Keratinocyte (primary cell): Measurements from ENCODE around the gene ASTN2. TPM values are rescaled to one million over a fixed set of nuclear protein-coding genes. Genes with fewer than 3 reads are reported as not detected.

Experiments
- DNase-seq: peaks from one replicate; pipeline ENCODE4 v3.0.0-alpha.2; 2011; ENCODE audit warnings: low read depth, missing footprints, low spot score
- FAIRE-seq: peaks from 2 replicates; lab custom pipeline; 2011; peaks lifted over from hg19 to GRCh38; lab: Jason Lieb, UNC
- H2AFZ ChIP-seq: 2 replicates; pipeline ENCODE4 v1.6.0; 2012; ENCODE audit warnings: low read length, control low read depth, inconsistent platforms; ENCODE audit not compliant: control insufficient read depth
- H3K27ac ChIP-seq: 2 replicates; pipeline ENCODE4 v1.5.1; 2011; ENCODE audit warnings: low read length; ENCODE audit not compliant: control insufficient read depth, insufficient read depth
- H3K27me3 ChIP-seq: 3 replicates; pipeline ENCODE4 v1.6.0; 2011; ENCODE audit warnings: low read length; ENCODE audit not compliant: control insufficient read depth, insufficient read depth; ENCODE audit errors: extremely low read depth
- H3K36me3 ChIP-seq, 2 experiments: 2 replicates in 1 of 2; 3 replicates in 1 of 2; pipeline ENCODE4 v1.5.1; 2011; ENCODE audit warnings: low read length in 2 of 2, mild to moderate bottlenecking in 1 of 2; ENCODE audit not compliant: control insufficient read depth in 2 of 2, insufficient read depth in 2 of 2; ENCODE audit errors: extremely low read depth in 1 of 2
- H3K4me1 ChIP-seq: 3 replicates; pipeline ENCODE4 v1.5.1; 2011; ENCODE audit warnings: low read length; ENCODE audit not compliant: control insufficient read depth, insufficient read depth; ENCODE audit errors: extremely low read depth
- H3K4me2 ChIP-seq: 3 replicates; pipeline ENCODE4 v1.6.0; 2011; ENCODE audit warnings: low read depth, low read length; ENCODE audit not compliant: control insufficient read depth, insufficient read depth; ENCODE audit errors: extremely low read depth
- H3K4me3 ChIP-seq, 3 experiments: fragments of 200-600 bp in 1 of 3; sonication (generic) in 1 of 3; 2 replicates in 2 of 3; 3 replicates in 1 of 3; pipeline ENCODE4 v1.5.1; 2011 to 2016; ENCODE audit warnings: low read length in 3 of 3, mild to moderate bottlenecking in 3 of 3, control low read depth in 2 of 3, inconsistent platforms in 1 of 3, low read depth in 1 of 3, mixed read lengths in 1 of 3, mixed run types in 1 of 3, moderate library complexity in 1 of 3; ENCODE audit not compliant: control insufficient read depth in 2 of 3, insufficient read depth in 2 of 3; ENCODE audit errors: extremely low read depth in 1 of 3
- H3K79me2 ChIP-seq: 2 replicates; pipeline ENCODE4 v1.6.0; 2012; ENCODE audit warnings: low read length; ENCODE audit not compliant: control insufficient read depth, insufficient read depth
- H3K9ac ChIP-seq: 3 replicates; pipeline ENCODE4 v1.6.0; 2011; ENCODE audit warnings: low read length; ENCODE audit not compliant: control insufficient read depth, insufficient read depth; ENCODE audit errors: extremely low read depth
- H3K9me1 ChIP-seq: 3 replicates; pipeline ENCODE4 v1.6.0; 2011; ENCODE audit warnings: low read length; ENCODE audit not compliant: control insufficient read depth, insufficient read depth; ENCODE audit errors: extremely low read depth
- H3K9me3 ChIP-seq: 2 replicates; pipeline ENCODE4 v1.5.1; 2012; ENCODE audit warnings: low read depth, low read length; ENCODE audit not compliant: control insufficient read depth
- H4K20me1 ChIP-seq: 3 replicates; pipeline ENCODE4 v1.6.0; 2011; ENCODE audit warnings: low read length; ENCODE audit not compliant: control insufficient read depth, insufficient read depth; ENCODE audit errors: extremely low read depth
- EZH2 ChIP-seq: IDR thresholded peaks from one replicate; pipeline ENCODE4 v1.6.1; 2012; ENCODE audit warnings: inconsistent platforms, mild to moderate bottlenecking, low read length, moderate library complexity
- dilution Hi-C: fragments of 300-500 bp; cut with MboI; formaldehyde crosslinking; loops from one replicate; pipeline ENCODE4 v1.7.0; 2020; ENCODE audit warnings: low sequenced_read_pairs; ENCODE audit not compliant: extremely low pct_ligation_motif_present
- polyA plus RNA-seq, 5 experiments: library from polyadenylated mRNA; depleted of rRNA in 3 of 5; stranded (reverse) in 3 of 5; stranded (forward) in 1 of 5; unstranded in 1 of 5; fragments of >200 nt; gene quantifications; 1 replicate in 1 of 5; 2 replicates in 3 of 5; 3 replicates in 1 of 5; pipeline versions ENCODE4 v1.2.1 to v1.2.3, GENCODE V29; 2011 to 2012; ENCODE audit warnings: missing spikeins in 2 of 5, low read depth in 1 of 5, low replicate concordance in 1 of 5
- TF ChIP-seq, protein P1 (sequence below), 3 experiments: IDR thresholded peaks in 1 of 3; conservative IDR thresholded peaks in 1 of 3; optimal IDR thresholded peaks in 1 of 3; 2 replicates in 2 of 3; 3 replicates in 1 of 3; pipeline versions ENCODE3 to v1.5.1; 2011; ENCODE audit warnings: low read length in 3 of 3, mild to moderate bottlenecking in 3 of 3, moderate library complexity in 2 of 3, control low read depth in 1 of 3, inconsistent platforms in 1 of 3; ENCODE audit not compliant: insufficient read depth in 2 of 3; ENCODE audit errors: extremely low read depth in 1 of 3

ASTN2 gene
- polyA plus RNA-seq, 1 donor (not counting 4 experiments of a cell fraction or from before 2014, with no cell fraction given), result 0.31 TPM

DNA sequence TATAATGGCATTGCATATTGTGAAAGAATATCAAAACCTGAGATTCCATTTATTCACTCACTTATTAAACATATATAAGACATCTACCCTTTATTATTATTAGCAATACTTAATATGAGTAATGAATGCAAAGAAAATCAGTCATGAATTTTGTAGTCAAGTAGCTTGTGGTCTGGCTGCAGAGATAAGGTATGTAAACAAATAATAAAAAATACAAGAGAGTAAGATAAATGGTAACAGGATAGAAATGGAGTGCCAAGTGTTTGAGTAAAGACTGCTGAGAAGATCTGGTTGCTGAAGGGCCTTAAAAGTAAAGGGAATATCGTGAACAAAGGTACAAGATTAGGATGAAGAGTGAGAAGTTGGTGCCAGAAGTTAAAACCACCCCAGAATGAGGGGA is 709.3 kb downstream of the ASTN2 start:
- Histone ChIP-seq H3K4me1 (peaks cover 22% of the 10 kb centered on the region), H3K9me3 (no peaks in the 10 kb centered on the region), H3K79me2 (peaks cover 7% of the 10 kb centered on the region), H3K27me3 (no peaks in the 10 kb centered on the region), H3K9me1 (no peaks in the 10 kb centered on the region), H4K20me1 (no peaks in the 10 kb centered on the region), H3K4me3 (no peak overlapping the region), H3K36me3 (no peaks in the 10 kb centered on the region), H3K9ac (no peak overlapping the region), H2AFZ (no peak overlapping the region), H3K27ac (no peak overlapping the region), H3K4me2 (no peak overlapping the region)
- FAIRE-seq, result no peak
- dilution Hi-C loops, result no loop called here
- TF ChIP-seq, protein P1, sequence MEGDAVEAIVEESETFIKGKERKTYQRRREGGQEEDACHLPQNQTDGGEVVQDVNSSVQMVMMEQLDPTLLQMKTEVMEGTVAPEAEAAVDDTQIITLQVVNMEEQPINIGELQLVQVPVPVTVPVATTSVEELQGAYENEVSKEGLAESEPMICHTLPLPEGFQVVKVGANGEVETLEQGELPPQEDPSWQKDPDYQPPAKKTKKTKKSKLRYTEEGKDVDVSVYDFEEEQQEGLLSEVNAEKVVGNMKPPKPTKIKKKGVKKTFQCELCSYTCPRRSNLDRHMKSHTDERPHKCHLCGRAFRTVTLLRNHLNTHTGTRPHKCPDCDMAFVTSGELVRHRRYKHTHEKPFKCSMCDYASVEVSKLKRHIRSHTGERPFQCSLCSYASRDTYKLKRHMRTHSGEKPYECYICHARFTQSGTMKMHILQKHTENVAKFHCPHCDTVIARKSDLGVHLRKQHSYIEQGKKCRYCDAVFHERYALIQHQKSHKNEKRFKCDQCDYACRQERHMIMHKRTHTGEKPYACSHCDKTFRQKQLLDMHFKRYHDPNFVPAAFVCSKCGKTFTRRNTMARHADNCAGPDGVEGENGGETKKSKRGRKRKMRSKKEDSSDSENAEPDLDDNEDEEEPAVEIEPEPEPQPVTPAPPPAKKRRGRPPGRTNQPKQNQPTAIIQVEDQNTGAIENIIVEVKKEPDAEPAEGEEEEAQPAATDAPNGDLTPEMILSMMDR (optimal IDR thresholded peaks at IDR 0.05 in 1 of 3, IDR thresholded peaks at IDR 0.05 in 1 of 3, conservative IDR thresholded peaks at IDR 0.05 in 1 of 3; ENCODE audit: extremely low read depth in 1 of 3, insufficient read depth in 2 of 3, low read length in 3 of 3), result no peak
- TF ChIP-seq EZH2, result no peak
- no peak for DNase-seq

DNA sequence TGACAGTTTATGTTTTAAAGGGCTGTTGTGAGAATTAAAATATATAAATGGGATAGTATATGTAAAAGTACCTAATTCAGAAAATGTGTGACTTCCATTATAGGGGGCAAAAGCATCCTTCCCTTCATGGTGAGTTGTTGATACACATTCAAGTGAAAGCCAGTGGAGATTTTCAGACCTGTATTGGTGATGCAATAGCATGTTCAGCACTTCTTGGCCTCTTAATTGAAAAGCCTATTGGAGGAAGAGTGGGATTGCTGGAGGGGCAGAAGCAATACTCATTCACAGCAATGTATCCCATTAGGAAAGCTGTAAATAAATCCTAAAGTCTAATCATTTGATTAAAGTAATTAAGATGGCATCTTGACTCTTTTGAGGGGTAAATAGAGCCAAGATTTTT is 710.4 kb downstream of the ASTN2 start:
- Histone ChIP-seq H3K4me3 (no peak overlapping the region), H3K27ac (no peak overlapping the region), H3K4me2 (no peak overlapping the region), H3K79me2 (peaks cover 18% of the 10 kb centered on the region), H3K9me1 (no peaks in the 10 kb centered on the region), H3K4me1 (peaks cover 27% of the 10 kb centered on the region), H3K27me3 (no peaks in the 10 kb centered on the region), H2AFZ (no peak overlapping the region), H3K9me3 (no peaks in the 10 kb centered on the region), H4K20me1 (no peaks in the 10 kb centered on the region), H3K36me3 (peaks cover 5 to 8% of the 10 kb centered on the region in 2 experiments), H3K9ac (no peak overlapping the region)
- TF ChIP-seq, protein P1 (optimal IDR thresholded peaks at IDR 0.05 in 1 of 3, IDR thresholded peaks at IDR 0.05 in 1 of 3, conservative IDR thresholded peaks at IDR 0.05 in 1 of 3; ENCODE audit: extremely low read depth in 1 of 3, insufficient read depth in 2 of 3, low read length in 3 of 3), result no peak
- TF ChIP-seq EZH2, result no peak
- no peak for DNase-seq
- no peak for FAIRE-seq
- dilution Hi-C loops, result no loop called here
